HepG2 (cell line): ENCODE results near the gene PFDN5. TPM values are rescaled to one million over a fixed set of nuclear protein-coding genes. Genes with fewer than 3 reads are reported as not detected.

Experiments
- BRCA1 ChIP-seq: sonication (generic); formaldehyde crosslinking; IDR thresholded peaks from 2 replicates; pipeline ENCODE4 v1.4.0; 2020; ENCODE audit warnings: missing genetic modification reagents
- HOXA5 ChIP-seq: sonication (generic); formaldehyde crosslinking; IDR thresholded peaks from 2 replicates; pipeline ENCODE4 v1.4.0; 2020; ENCODE audit warnings: missing genetic modification reagents
- RAD21 ChIP-seq: fragments of 450-650 bp; formaldehyde crosslinking; IDR thresholded peaks from 2 replicates; pipeline ENCODE4 v1.5.0; 2020; ENCODE audit warnings: mild to moderate bottlenecking
- ZBTB7A ChIP-seq: sonication (generic); formaldehyde crosslinking; IDR thresholded peaks from 2 replicates; pipeline ENCODE4 v1.8.0; 2022; ENCODE audit warnings: mild to moderate bottlenecking, missing genetic modification reagents
- ZNF589 ChIP-seq: sonication (generic); formaldehyde crosslinking; conservative IDR thresholded peaks from 2 replicates; pipeline ENCODE4 v1.8.0; 2022; ENCODE audit warnings: mild to moderate bottlenecking, moderate library complexity, missing genetic modification reagents
- ZNF878 ChIP-seq: sonication (generic); formaldehyde crosslinking; IDR thresholded peaks from 2 replicates; pipeline ENCODE4 v1.8.1; 2023; ENCODE audit warnings: mild to moderate bottlenecking, missing genetic modification reagents, moderate library complexity
- polyA plus RNA-seq, 8 experiments: library from polyadenylated mRNA; depleted of rRNA in 3 of 8; stranded (reverse) in 7 of 8; unstranded in 1 of 8; fragments of >200 nt; fragmentation: Illumina TruSeq in 4 of 8; extraction: Trizol in 4 of 8; gene quantifications; 2 replicates each; pipeline versions ENCODE4 v1.2.1 to v1.2.3, GENCODE V29; 2011 to 2016; ENCODE audit warnings: low read depth in 4 of 8, missing spikeins in 1 of 8, mixed read lengths in 1 of 8; ENCODE audit not compliant: insufficient read depth in 1 of 8
- total RNA-seq, 5 experiments: library from RNA; depleted of rRNA; stranded (reverse); fragments of >200 nt; fragmentation: Illumina TruSeq; extraction: Trizol; gene quantifications; 2 replicates each; pipeline ENCODE4 v1.2.3, GENCODE V29; 2016; ENCODE audit warnings: low read depth in 1 of 5
- TF ChIP-seq, protein P1 (sequence below): sonication (generic); formaldehyde crosslinking; IDR thresholded peaks from one replicate; pipeline ENCODE4 v1.5.1; 2020; ENCODE audit warnings: mild to moderate bottlenecking, missing genetic modification reagents; ENCODE audit errors: not compliant biosample characterization
- TF ChIP-seq, protein P2 (sequence below): sonication (generic); formaldehyde crosslinking; IDR thresholded peaks from 2 replicates; pipeline ENCODE4 v1.4.0; 2020; ENCODE audit warnings: missing genetic modification reagents
- TF ChIP-seq, protein P3 (sequence below): sonication (generic); formaldehyde crosslinking; IDR thresholded peaks from 2 replicates; pipeline ENCODE4 v1.4.0; 2020; ENCODE audit warnings: missing genetic modification reagents, borderline replicate concordance
- TF ChIP-seq, protein P4 (sequence below): IDR thresholded peaks from 2 replicates; pipeline ENCODE4 v1.6.1; 2012; ENCODE audit warnings: inconsistent platforms

The PFDN5 gene
- total and polyA plus RNA-seq, 2 of the 13 experiments (the other 11 are each of a cell fraction or from before 2014, with no cell fraction given) = 449 to 462 TPM

DNA sequence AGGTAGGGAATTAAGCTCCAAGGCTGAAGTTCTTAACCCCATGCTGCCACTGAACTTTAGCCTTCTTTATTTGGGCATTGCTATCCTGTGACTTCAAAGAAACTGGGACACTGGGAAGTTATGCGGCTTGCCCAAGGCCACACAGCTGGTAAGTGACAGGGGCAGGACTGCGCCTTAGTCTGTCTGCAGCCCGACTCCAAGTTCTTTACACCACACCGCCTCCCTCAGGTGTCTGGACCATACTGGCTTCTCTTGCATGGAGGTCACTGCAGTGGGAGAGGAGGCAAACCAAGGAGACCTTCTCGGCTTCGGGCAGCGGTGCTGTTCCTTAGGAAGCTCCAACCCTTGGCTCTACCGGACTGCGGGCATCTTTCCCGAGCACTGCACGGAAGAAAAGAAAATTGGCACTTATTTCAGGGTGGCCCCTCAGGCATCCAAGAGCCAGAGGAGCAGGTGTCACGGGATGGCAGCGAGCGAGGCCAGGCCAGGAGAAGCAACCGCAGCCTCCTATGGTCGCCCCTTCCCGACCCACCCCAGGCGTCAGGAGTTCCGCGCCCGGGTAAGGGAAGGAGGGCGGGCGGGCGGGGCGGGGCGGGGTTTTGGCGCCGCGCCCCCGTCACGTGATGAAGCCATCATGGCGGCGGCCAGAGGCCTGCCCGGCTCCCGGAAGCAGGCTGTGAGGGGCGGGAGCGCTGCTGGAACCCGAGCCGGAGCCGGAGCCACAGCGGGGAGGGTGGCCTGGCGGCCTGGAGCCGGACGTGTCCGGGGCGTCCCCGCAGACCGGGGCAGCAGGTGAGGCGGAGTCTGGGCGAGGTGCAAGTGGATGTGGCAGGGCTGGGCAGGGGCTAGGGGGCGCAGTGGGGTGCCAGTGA is 43.6 kb upstream of the PFDN5 start (continued):
- TF ChIP-seq, protein P1, sequence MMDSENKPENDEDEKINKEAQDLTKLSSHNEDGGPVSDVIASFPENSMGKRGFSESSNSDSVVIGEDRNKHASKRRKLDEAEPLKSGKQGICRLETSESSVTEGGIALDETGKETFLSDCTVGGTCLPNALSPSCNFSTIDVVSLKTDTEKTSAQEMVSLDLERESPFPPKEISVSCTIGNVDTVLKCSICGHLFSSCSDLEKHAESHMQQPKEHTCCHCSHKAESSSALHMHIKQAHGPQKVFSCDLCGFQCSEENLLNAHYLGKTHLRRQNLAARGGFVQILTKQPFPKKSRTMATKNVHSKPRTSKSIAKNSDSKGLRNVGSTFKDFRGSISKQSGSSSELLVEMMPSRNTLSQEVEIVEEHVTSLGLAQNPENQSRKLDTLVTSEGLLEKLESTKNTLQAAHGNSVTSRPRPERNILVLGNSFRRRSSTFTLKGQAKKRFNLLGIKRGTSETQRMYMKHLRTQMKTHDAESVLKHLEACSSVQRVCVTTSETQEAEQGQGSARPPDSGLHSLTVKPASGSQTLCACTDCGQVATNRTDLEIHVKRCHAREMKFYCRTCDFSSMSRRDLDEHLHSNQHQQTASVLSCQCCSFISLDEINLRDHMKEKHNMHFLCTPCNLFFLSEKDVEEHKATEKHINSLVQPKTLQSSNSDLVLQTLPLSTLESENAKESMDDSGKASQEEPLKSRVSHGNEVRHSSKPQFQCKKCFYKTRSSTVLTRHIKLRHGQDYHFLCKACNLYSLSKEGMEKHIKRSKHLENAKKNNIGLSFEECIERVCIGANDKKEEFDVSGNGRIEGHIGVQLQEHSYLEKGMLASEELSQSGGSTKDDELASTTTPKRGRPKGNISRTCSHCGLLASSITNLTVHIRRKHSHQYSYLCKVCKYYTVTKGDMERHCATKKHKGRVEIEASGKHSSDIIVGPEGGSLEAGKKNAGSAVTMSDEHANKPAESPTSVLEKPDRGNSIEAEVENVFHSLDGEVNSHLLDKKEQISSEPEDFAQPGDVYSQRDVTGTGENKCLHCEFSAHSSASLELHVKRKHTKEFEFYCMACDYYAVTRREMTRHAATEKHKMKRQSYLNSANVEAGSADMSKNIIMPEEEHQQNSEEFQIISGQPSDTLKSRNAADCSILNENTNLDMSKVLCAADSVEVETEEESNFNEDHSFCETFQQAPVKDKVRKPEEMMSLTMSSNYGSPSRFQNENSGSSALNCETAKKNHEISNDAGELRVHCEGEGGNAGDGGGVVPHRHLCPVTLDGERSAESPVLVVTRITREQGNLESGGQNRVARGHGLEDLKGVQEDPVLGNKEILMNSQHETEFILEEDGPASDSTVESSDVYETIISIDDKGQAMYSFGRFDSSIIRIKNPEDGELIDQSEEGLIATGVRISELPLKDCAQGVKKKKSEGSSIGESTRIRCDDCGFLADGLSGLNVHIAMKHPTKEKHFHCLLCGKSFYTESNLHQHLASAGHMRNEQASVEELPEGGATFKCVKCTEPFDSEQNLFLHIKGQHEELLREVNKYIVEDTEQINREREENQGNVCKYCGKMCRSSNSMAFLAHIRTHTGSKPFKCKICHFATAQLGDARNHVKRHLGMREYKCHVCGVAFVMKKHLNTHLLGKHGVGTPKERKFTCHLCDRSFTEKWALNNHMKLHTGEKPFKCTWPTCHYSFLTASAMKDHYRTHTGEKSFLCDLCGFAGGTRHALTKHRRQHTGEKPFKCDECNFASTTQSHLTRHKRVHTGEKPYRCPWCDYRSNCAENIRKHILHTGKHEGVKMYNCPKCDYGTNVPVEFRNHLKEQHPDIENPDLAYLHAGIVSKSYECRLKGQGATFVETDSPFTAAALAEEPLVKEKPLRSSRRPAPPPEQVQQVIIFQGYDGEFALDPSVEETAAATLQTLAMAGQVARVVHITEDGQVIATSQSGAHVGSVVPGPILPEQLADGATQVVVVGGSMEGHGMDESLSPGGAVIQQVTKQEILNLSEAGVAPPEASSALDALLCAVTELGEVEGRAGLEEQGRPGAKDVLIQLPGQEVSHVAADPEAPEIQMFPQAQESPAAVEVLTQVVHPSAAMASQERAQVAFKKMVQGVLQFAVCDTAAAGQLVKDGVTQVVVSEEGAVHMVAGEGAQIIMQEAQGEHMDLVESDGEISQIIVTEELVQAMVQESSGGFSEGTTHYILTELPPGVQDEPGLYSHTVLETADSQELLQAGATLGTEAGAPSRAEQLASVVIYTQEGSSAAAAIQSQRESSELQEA (CRISPR knock-in tag) = no peak
- TF ChIP-seq, protein P2, sequence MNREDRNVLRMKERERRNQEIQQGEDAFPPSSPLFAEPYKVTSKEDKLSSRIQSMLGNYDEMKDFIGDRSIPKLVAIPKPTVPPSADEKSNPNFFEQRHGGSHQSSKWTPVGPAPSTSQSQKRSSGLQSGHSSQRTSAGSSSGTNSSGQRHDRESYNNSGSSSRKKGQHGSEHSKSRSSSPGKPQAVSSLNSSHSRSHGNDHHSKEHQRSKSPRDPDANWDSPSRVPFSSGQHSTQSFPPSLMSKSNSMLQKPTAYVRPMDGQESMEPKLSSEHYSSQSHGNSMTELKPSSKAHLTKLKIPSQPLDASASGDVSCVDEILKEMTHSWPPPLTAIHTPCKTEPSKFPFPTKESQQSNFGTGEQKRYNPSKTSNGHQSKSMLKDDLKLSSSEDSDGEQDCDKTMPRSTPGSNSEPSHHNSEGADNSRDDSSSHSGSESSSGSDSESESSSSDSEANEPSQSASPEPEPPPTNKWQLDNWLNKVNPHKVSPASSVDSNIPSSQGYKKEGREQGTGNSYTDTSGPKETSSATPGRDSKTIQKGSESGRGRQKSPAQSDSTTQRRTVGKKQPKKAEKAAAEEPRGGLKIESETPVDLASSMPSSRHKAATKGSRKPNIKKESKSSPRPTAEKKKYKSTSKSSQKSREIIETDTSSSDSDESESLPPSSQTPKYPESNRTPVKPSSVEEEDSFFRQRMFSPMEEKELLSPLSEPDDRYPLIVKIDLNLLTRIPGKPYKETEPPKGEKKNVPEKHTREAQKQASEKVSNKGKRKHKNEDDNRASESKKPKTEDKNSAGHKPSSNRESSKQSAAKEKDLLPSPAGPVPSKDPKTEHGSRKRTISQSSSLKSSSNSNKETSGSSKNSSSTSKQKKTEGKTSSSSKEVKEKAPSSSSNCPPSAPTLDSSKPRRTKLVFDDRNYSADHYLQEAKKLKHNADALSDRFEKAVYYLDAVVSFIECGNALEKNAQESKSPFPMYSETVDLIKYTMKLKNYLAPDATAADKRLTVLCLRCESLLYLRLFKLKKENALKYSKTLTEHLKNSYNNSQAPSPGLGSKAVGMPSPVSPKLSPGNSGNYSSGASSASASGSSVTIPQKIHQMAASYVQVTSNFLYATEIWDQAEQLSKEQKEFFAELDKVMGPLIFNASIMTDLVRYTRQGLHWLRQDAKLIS (CRISPR knock-in tag) = 0 out of 2 replicates have a peak, but pooled peaks have one; percentile 32
- TF ChIP-seq, protein P3, sequence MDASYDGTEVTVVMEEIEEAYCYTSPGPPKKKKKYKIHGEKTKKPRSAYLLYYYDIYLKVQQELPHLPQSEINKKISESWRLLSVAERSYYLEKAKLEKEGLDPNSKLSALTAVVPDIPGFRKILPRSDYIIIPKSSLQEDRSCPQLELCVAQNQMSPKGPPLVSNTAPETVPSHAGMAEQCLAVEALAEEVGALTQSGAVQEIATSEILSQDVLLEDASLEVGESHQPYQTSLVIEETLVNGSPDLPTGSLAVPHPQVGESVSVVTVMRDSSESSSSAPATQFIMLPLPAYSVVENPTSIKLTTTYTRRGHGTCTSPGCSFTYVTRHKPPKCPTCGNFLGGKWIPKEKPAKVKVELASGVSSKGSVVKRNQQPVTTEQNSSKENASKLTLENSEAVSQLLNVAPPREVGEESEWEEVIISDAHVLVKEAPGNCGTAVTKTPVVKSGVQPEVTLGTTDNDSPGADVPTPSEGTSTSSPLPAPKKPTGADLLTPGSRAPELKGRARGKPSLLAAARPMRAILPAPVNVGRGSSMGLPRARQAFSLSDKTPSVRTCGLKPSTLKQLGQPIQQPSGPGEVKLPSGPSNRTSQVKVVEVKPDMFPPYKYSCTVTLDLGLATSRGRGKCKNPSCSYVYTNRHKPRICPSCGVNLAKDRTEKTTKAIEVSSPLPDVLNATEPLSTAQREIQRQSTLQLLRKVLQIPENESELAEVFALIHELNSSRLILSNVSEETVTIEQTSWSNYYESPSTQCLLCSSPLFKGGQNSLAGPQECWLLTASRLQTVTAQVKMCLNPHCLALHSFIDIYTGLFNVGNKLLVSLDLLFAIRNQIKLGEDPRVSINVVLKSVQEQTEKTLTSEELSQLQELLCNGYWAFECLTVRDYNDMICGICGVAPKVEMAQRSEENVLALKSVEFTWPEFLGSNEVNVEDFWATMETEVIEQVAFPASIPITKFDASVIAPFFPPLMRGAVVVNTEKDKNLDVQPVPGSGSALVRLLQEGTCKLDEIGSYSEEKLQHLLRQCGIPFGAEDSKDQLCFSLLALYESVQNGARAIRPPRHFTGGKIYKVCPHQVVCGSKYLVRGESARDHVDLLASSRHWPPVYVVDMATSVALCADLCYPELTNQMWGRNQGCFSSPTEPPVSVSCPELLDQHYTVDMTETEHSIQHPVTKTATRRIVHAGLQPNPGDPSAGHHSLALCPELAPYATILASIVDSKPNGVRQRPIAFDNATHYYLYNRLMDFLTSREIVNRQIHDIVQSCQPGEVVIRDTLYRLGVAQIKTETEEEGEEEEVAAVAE (CRISPR knock-in tag) = no peak
- 0 out of 2 replicates have a peak, but pooled peaks have one; percentile 46 for TF ChIP-seq ZNF878 (CRISPR knock-in tag)
- TF ChIP-seq ZNF589 (CRISPR knock-in tag) = 0 out of 2 replicates have a peak, but pooled peaks have one; percentile 20
- TF ChIP-seq, protein P4, sequence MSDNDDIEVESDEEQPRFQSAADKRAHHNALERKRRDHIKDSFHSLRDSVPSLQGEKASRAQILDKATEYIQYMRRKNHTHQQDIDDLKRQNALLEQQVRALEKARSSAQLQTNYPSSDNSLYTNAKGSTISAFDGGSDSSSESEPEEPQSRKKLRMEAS = peak; percentile 54
- TF ChIP-seq HOXA5 (CRISPR knock-in tag) = peak; percentile 49
- TF ChIP-seq RAD21 (CRISPR knock-in tag) = peak; percentile 37
- peak; percentile 83; the same call in 1 of the 2 replicates for TF ChIP-seq BRCA1 (CRISPR knock-in tag)
- TF ChIP-seq ZBTB7A (CRISPR knock-in tag) = peak; percentile 73
